CD4-positive, alpha-beta T cell treated with Interleukin-6 for 4 hours (primary cell): Measurements from ENCODE around the gene CCDC9B.
A peak's percentile ranks its signal among the peaks of the same experiment; 100 is the strongest.

Experiments used
- DNase-seq: peaks from one replicate; pipeline ENCODE4 v3.0.0-alpha.2; 2020; ENCODE audit warnings: mixed read lengths

CCDC9B gene

GRCh38 chr15:40286061-40286532 lies 54.6 kb downstream of the CCDC9B start:
- DNase-seq, result no peak

DNA sequence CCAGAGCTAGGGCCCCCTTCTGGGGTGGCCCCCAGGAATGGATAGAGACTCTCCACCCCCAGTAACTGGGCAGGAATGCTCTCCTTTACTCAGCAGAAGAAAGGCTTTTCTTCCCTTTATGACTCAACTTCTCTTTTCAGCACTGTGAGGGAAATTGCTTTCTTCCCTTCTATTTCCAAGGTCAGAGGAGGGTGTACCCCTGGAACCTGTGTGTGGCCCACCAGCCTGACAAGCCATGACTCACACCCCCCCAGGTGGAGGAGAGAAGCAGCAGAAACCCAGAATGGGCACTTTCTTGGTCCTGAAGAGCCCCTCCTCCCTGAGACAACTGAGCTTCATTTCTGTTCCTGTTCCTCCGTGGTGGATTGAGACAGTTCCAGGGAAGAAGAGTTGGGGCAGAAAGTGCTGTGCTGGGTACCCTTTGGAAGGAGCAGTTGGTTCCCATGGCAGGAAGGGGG lies 55.2 kb downstream of the CCDC9B start:
- no peak for DNase-seq

GRCh38 chr15:40285151-40285550 lies 55.6 kb downstream of the CCDC9B start:
- DNase-seq, result no peak

DNA sequence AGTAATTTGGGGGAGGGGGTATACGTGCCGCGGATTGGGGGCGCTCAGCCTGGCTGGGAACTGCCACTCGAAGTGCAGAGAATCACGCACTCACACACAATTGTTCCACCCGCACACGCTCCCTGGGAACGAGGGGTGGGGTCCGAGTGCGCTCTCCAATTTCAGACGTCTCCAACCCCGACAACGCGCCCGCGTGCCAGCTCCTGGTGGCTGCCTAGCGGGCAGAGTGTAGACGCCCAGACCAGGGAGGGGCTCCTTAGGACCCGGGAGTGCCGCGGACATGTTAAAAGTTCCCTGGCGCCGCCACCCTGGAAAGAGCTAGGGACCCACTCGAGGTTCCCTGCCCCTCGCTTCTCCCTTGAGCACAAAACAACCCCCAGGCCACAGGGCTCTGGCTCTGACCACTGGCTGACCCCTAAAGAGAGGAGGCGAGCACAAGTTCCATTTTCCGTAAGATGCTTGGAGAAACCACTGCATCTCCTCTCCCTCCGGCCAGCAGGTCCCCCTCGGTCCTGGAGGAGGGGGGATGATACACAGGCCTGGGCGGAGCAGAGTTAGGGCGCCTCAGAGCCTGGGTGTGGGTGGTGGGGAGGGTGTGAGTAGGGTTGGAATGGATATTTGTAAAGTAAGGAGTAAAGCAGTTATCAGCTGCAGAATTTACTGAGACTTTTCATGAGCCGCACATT lies 57.0 kb downstream of the CCDC9B start:
- DNase-seq, result no peak

DNA sequence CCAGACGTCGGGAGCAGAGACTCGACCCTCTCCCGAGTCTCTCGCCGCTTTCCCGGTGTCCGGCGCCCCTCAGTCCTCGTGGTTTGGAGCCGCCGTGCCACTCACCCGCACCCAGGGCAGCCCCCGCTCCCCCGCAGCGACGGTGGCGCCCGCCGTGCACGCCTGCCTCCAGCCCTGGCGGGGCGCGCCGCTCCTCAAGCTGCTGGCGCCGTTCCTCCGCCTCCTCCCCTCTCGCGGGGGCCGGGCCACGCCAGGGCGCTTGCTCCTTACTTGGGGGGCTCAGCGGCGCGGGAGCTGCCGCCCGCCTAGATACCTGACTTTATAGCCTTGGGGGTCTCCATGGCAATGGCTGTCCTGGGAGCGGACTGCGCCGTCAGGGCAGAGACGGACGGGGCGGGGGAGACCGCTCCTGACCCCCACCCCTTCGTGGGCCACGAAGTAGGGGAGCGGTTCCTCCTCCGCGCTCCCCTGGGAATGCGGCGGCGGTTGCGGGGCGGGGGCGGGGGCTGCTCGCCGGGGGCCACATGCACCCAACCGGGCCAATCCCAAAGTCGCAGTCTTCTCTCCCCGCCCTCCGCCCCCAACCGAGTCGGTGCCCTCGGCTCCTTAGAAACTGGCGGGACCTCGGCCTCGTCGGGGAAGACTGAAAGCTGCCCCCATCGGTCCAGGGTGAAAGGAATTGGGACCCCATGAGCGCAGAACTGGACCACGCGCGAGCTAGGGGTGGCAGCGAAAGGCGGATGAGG lies 57.7 kb downstream of the CCDC9B start, which contains the start of gene ANKRD63:
Gene ANKRD63, minus strand, starts transcription at position 196 of the 746 bp plus-strand sequence. CDS start 478 bp downstream, outside the sequence.
- DNase-seq, result peak; percentile 55

- DNase-seq, result peak; percentile 66
These were observed 58.4 kb downstream of the CCDC9B start for GRCh38 chr15:40282147-40282868.

DNA sequence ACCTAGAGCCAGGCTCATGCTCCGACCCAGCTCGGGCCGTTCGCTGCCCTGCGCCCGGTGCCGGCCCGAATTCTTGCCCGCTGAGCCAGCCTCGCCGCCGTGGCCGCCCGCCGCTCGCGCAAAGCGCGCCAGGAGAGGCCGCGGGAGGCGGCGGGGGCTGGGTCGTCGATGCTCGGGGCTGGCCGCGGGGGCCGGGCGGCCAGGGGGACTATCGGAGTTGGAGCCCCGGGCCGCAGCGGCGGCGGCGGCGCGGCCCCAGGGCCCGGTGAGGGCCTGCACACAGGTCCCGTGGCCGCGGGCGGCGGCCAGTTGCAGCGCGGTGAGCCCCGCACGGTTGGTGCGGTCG lies 59.0 kb downstream of the CCDC9B start:
- DNase-seq, result no peak
